AG04450 (cell line): ENCODE results near the gene CUTC. TPM values are rescaled to one million over a fixed set of nuclear protein-coding genes. Genes with fewer than 3 reads are reported as not detected.

Experiments
- CTCF ChIA-PET: fragments of 300-600, 350-600 bp; formaldehyde crosslinking; extraction: SDS; loops from one replicate; lab custom pipeline; 2022; ENCODE audit warnings: antibody characterized with exemption, inconsistent platforms; lab: Charles Lee
- POLR2A ChIA-PET: fragments of 350-600 bp; formaldehyde crosslinking; extraction: SDS; loops from one replicate; lab custom pipeline; 2021; ENCODE audit warnings: antibody characterized with exemption, inconsistent platforms; lab: Yijun Ruan, JAX
- DNase-seq: peaks from one replicate; pipeline ENCODE4 v3.0.0-alpha.2; 2011; ENCODE audit warnings: low read depth, low spot score
- H3K27ac ChIP-seq: one replicate; pipeline ENCODE4 v1.5.1; 2012; ENCODE audit warnings: low read depth, low read length, control low read depth
- H3K27me3 ChIP-seq: one replicate; pipeline ENCODE4 v1.6.0; 2012; ENCODE audit warnings: low read length; ENCODE audit not compliant: control insufficient read depth, insufficient read depth
- H3K4me3 ChIP-seq: 2 replicates; pipeline ENCODE4 v1.5.1; 2011; ENCODE audit warnings: mild to moderate bottlenecking, low read depth, low read length, control low read depth
- H3K9me3 ChIP-seq: 2 replicates; pipeline ENCODE4 v1.5.1; 2012; ENCODE audit warnings: low read length; ENCODE audit not compliant: control insufficient read depth, insufficient read depth
- polyA plus RNA-seq: library from polyadenylated mRNA; depleted of rRNA; stranded (reverse); fragments of >200 nt; gene quantifications from 2 replicates; pipeline ENCODE4 v1.2.3, GENCODE V29; 2011
- TF ChIP-seq, protein P1 (sequence below): IDR thresholded peaks from 2 replicates; pipeline ENCODE4 v1.5.1; 2011; ENCODE audit warnings: low read depth, low read length, control low read depth, inconsistent platforms

CUTC gene
- polyA plus RNA-seq, 1 experiment, result 18.0 TPM

GRCh38 chr10:99760321-99760720 is 28.3 kb downstream of the CUTC start:
- no peak for DNase-seq
- ChIA-PET POLR2A (no interaction called here), CTCF (no interaction called here)
- Histone ChIP-seq H3K4me3 (no peak overlapping the region), H3K27me3 (no peaks in the 10 kb centered on the region), H3K27ac (no peak overlapping the region), H3K9me3 (no peaks in the 10 kb centered on the region; the same call in none of the 2 replicates)
- TF ChIP-seq, protein P1, sequence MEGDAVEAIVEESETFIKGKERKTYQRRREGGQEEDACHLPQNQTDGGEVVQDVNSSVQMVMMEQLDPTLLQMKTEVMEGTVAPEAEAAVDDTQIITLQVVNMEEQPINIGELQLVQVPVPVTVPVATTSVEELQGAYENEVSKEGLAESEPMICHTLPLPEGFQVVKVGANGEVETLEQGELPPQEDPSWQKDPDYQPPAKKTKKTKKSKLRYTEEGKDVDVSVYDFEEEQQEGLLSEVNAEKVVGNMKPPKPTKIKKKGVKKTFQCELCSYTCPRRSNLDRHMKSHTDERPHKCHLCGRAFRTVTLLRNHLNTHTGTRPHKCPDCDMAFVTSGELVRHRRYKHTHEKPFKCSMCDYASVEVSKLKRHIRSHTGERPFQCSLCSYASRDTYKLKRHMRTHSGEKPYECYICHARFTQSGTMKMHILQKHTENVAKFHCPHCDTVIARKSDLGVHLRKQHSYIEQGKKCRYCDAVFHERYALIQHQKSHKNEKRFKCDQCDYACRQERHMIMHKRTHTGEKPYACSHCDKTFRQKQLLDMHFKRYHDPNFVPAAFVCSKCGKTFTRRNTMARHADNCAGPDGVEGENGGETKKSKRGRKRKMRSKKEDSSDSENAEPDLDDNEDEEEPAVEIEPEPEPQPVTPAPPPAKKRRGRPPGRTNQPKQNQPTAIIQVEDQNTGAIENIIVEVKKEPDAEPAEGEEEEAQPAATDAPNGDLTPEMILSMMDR, result no peak

DNA sequence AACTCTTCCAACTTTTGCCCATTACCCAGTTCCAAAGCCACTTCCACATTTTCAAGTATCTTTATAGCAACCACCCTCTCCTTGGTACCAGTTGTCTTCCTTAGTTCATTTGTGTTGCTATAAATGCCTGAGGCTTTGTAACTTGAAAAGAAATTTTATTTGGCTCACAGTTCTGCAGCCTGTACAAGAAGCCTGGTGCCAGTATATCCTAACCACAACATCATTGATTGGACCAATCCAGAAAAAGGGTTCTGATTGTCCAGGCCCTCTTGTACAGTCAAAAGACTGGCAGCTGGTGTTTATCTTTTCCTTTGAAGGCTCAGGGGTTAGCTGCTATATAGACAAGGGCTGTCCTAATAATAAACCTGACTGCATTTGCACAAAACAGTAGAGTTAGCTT is 29.3 kb downstream of the CUTC start:
- TF ChIP-seq, protein P1, result no peak
- DNase-seq, result no peak
- ChIA-PET POLR2A (no interaction called here), CTCF (no interaction called here)
- Histone ChIP-seq H3K4me3 (no peak overlapping the region), H3K9me3 (no peaks in the 10 kb centered on the region; the same call in none of the 2 replicates), H3K27ac (no peak overlapping the region), H3K27me3 (no peaks in the 10 kb centered on the region)

DNA sequence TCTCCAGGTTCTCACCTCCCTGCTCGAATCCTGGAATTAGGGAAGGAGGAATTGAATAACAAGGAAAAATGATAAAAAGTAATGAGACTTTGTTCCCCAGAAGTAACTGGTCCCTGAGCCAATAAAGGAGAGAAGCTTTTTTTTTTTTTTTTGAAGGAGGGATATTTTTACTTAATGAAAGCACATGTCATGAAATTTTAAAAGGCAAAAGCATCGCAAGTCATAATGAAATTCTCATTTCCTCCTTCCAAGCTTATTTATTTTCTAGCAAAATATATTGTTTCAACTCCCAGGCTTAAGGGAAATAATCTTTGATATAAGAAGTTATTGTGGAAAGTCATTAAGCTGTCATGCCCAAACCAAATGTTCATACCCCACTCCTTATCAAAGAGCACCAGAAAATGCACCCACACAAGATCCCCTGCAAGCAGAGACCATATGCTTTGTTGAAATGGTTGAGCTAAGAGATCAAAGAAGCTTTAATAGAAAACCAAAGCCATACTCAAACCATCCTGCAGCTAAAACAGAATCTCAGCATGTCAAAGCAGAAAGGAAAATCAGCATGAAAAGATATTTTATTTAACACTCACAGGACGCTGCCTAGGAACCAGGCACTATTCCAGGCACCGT is 33.8 kb downstream of the CUTC start:
- no peak for DNase-seq
- TF ChIP-seq, protein P1, result no peak
- Histone ChIP-seq H3K4me3 (no peak overlapping the region), H3K9me3 (peaks cover 3% of the 10 kb centered on the region; the same call in 1 of the 2 replicates), H3K27me3 (no peaks in the 10 kb centered on the region), H3K27ac (no peak overlapping the region)
- POLR2A ChIA-PET, result no interaction called here
- CTCF ChIA-PET, result interaction anchor here (0.6 to 1.6 kb wide), 3 partner anchors 22 to 163 kb away, joined by 3 to 4 read pairs (median 4); no protein-coding TSS in a partner anchor

GRCh38 chr10:99766302-99766681 is 34.3 kb downstream of the CUTC start:
- ChIA-PET CTCF (interaction anchor here (0.6 to 1.4 kb wide), 2 partner anchors 79 to 163 kb away, joined by 3 to 4 read pairs; no protein-coding TSS in a partner anchor), POLR2A (no interaction called here)

DNA sequence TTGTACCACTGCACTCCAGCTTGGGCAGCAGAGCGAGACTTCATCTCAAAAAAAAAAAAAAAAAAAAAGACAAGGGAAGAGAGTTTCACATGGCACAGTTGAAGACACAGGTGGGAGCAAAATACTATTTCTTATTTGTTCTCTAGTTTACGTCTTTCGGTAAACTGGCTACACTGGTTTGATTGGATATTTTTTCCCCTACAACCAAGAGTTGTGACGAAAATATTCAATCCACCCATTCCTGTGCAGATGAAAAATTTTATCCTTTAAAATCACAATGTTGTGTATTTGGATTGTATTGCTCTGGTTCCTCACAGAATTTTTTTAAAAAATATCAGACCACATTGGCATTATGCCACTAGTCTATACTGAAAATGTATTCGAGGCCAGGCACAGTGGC is 35.9 kb downstream of the CUTC start:
- TF ChIP-seq, protein P1, result no peak
- H3K4me3 ChIP-seq, result no peak overlapping the region
- POLR2A ChIA-PET, result no interaction called here
- H3K27ac ChIP-seq, result no peak overlapping the region
- no peak for DNase-seq
- peaks cover 3% of the 10 kb centered on the region; the same call in 1 of the 2 replicates for H3K9me3 ChIP-seq
- H3K27me3 ChIP-seq, result no peaks in the 10 kb centered on the region
- CTCF ChIA-PET, result interaction anchor here (0.6 kb wide), 1 partner anchor 97 kb away, joined by 3 read pairs; no protein-coding TSS in a partner anchor

More at GRCh38 chr10:99766302-99766681, 34.3 kb downstream of the CUTC start:
- H3K27ac ChIP-seq, result no peak overlapping the region
- DNase-seq, result no peak
- no peak overlapping the region for H3K4me3 ChIP-seq
- no peaks in the 10 kb centered on the region for H3K27me3 ChIP-seq
- TF ChIP-seq, protein P1, result no peak
- H3K9me3 ChIP-seq, result peaks cover 3% of the 10 kb centered on the region; the same call in 1 of the 2 replicates
